Measurements from ENCODE around the gene DAB2.

The DAB2 gene

DNA sequence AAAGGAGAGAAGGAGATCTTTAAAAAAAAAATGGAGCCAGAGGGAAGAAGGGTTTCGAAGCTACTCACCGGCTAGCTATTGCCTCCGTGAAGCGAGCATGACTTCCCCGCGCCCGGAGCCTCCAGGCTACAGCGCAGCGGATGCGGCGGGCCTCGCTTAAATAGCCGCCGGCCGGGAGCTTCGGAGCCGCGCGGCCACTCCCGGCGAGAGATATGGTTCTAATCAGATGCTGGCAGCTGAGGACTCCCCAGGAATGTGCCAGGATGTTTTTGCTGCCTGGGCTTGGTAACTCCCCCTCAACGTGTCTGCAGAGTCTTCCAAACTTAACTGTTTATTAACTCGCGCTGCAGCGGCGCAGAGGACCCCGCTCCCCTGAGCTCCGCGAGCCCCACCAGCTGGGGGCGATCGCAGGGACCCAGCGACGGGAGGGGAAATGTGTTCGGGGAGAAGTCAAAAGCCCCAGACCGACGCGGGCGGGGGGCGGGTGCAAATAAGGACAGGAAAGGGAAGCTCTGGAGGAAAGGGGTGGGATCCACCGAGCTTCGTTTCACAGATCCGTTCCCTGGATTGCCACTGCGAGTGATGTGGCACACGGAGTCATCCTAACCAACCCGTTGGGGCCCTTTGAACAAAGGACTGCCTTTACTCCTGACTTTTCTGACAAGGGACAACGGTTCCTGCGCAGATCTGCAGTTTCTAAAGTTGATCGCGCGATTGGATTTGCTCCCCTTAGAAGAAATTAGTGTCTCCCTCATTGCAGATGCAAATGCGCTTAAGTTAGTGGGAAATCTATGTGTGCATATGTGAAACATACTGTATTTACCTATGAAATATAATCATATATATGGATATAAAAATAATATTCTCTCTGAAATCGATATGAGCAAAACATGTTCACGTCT lies at the start of gene DAB2:
TSS of gene DAB2 (minus strand) at position 245 of the 902 bp plus-strand sequence. CDS start 30,660 bp downstream, outside the sequence.
- DNase-seq (ENCODE audit: low spot score): peak; percentile 72

DNA sequence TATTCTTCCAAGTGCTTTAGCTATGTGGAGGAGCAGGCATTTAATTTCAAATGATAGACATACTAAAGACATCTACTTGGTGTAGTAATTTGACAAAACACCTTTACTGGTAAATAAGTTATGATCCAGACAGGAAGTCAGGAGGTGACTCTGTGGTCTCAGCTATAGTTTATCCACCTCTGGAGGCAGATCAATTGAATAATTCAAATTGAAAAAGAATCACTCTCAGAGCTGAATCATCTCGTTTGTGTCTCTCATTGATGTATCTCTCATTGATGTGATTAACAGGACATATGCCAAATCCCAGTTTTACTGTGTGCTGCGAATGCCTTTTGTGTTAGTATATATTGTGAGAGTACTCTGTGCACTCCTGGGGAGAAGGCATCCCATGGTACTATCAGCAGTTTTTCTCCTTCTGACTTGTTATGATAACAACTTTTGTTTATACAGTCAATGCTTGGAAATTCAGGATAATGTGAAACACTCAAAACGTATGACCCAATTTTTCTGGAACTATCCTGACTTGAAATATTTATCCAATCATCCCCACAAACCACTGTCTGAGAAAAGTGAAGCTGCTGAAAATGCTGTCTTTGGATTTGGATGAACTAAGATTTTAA lies 48.5 kb upstream of the DAB2 start:
- no peak for DNase-seq (ENCODE audit: low spot score)

DNA sequence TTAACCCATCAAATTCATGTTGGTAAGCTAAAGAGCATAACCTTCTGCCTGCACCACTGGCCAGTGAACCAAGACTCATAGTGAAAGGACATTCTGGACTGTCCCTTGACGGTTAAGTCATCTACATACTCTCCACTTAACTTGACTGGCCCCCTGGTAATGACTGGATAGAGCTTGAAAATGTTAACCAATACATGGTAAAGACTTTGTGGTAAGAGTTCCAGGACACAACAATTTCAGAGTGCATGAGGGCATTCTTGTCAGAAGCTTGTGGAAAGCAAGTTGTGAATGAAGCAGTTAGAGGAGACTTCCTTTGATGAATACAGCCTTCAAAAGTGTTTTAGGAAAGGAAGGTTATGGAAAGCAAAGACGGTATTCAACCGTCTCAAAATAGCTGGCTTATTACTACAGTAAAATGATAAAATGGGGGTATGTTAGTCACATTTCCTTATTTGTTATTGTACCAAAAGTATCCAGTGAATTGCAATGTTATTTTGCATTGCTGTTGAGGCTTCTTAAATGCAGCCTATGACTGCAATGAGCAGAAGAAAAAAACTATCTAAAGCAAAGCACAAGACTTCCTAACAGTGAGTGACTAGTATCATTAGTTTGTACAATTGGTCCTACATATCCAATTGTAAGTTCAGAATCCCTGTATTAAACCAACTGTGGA lies 47.2 kb upstream of the DAB2 start:
- DNase-seq (ENCODE audit: low spot score): no peak

DNA sequence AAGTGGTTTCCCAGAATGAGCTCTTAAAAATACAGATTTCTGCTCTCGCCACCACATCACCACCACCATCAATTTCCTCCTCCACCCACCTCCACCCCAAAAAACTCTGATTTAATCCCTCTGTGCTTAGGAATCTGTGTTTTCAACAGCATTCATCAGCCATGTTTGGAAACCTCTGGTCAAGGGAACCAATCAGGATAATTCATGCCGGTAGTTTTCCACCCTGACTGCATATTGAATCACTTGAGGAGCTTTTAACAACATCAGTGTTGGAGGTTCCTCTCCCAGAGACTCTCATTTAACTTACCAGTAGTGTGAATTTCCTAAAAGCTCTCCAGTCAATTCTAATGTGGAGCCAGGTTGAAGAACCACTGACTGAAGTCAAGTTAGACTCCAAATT lies 46.0 kb upstream of the DAB2 start:
- DNase-seq (ENCODE audit: low spot score): no peak

DNA sequence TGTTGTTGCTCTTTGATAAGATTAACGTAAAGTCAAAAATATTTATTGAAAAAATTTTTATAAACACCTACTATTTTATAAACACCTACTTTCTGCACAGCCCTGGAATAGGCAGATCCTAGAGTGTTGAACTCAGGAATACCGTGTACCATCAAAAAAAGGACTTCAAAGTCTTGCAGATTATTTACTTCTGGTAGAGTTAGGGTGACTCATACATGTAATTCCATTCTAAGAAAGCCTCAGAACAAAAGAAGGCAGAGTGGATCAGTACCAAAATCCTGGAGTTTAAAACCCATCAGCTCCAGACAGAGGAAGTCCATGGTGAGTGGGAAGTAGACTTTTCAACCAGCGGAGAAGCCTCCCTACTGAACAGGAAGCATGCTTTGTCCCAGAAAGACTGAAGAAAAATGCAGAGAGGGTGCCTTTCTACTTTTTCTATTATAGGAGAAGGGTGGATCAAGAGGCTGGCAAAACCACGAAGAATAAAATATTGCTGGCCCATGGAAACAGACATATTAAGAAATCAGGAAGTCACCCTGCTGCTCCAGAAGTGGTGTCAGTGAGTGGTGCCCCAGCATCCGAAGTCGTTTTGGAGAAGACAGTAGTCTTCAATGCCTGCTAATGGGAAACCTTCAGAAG lies 45.1 kb upstream of the DAB2 start:
- DNase-seq (ENCODE audit: low spot score): no peak

DNA sequence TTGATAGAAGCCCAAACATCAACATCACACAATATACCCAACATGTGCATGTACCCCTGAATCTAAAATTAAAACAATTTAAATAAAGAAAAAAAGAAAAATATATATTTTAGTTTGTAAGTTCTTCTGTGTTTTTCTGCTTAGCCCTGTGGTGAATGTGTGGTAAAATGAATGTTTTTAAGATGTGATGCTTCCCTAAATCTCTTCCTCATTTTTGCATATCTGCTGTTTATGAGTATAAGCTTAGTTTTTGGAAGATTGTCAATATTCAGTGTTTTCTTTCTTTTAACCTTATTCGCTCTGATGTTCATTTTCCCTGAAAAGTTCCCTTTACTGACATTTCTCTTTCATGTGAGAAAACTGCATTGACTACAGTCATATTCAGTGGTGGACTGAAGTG lies 44.4 kb upstream of the DAB2 start:
- DNase-seq (ENCODE audit: low spot score): no peak

DNA sequence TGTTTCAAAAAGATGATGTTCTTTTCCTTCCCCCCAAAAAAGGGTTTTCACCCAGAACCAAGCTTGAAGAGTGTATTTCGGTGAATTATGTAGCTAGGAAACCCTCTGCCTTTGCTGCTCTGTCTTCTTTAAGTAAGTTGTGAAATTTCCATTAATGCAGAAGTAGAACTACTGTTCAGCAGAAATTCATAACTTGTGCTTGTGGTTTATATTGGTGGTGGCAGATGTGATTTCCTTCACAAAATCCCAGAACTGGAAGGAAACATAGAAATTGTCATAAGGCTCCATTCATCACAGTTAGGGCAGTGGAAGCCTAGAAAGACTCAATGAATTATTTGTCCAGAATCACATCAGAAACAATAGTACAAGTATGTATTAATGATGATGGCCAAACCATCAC lies 42.1 kb upstream of the DAB2 start:
- DNase-seq (ENCODE audit: low spot score): no peak

DNA sequence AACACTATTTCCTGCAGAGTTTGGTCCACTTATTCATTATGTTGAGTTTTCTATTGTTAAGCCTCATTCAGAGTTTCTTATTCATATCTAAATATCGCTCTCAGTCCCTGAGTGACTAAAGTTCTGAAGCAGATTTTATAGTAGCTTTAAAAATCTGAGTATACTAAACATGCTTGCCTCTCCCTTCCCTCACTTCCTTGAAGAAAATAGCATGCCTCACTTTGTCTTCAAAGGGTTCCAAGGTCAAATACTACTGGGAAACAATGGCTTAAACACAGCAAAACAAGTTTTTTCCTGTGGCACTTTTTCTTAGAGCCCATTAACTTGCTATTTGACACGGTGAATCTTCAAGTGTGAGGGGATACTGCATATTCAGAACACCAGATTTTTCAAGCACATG lies 41.1 kb upstream of the DAB2 start:
- no peak for DNase-seq (ENCODE audit: low spot score)

DNA sequence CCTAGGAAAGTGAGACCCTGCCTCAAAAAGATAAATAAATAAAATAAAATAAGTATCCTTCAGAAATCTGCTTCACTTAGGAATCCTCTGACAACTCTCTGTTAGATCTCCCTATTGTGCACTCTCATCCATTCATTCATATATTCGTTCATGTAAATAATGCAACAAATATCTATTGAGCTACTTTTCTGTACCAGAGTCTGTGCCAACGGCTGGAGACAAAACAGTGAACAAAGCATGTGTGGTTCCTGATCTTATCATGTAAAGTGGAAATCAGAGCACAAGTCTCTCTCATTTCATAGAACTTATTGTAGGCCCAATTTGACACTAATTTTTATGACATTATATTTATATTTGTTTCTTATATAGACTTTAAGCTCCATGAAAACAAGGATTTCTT lies 40.3 kb upstream of the DAB2 start:
- no peak for DNase-seq (ENCODE audit: low spot score)

DNA sequence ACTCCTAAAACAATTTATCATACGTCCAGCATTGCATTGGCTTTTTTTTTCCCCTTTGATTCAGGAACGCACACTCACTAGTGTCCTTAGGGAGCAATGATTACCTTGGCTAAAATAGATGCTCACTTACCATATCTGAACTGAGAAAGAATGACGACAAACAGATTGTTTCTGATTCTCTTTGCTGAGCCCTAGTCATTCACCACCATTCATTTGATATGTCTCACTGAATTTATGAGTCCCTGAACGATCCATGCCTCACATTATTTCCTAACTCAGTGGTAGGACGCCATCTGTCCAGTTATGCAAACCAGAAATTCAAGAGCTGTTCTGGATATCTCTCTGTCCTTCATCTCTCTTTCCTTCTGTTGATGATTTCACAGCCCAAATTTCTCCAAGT lies 39.3 kb upstream of the DAB2 start:
- DNase-seq (ENCODE audit: low spot score): peak; percentile 47

DNA sequence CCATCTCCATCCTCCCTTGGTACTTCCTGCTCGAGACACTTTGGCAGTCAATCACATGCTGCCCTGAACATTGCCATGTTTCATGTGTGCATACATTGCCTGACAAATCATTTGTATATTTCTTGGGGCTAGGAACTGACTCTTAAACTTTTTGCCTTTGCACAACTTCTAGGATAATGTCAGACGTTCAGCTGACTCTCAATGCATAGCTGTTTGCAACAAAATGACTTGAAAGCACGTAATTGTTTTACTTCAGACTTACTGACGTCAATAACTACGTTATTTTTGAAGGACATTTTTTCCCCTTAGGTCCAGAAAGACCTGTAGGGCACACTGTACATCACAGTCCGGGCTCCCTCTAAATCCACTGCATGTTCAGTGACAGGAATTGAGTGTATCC lies 37.4 kb upstream of the DAB2 start:
- no peak for DNase-seq (ENCODE audit: low spot score)

DNA sequence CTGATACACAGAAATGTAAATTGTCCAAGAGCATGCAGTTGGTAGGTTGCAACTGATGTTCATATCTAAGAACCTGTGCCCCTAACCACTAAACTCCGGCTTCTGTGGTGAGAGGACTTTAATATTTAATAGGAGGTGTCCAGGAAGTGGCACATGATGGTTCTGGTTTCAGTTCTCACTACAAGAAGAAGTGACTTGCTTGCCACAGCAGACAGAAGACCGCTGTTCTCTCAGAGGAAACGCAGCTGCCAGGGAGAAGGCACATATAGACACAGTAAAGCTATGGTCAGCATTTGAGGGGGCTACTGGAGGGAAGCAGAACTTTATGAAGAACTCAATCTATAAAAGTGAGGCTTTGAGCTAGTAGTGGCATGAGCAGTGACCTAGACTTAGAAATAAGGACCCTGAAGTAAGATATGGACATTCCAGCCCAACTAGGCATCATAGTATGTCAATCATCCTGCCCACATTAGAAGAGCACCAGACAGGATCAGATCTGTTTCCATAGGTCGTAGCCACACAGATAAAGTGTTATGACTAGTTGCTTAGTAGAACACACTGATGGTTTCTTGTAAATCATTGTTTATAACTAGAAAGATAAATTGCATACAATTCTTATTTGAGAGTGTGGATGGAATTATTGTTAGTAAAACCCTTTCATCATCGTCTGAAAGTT lies 36.4 kb upstream of the DAB2 start:
- DNase-seq (ENCODE audit: low spot score): peak; percentile 74

DNA sequence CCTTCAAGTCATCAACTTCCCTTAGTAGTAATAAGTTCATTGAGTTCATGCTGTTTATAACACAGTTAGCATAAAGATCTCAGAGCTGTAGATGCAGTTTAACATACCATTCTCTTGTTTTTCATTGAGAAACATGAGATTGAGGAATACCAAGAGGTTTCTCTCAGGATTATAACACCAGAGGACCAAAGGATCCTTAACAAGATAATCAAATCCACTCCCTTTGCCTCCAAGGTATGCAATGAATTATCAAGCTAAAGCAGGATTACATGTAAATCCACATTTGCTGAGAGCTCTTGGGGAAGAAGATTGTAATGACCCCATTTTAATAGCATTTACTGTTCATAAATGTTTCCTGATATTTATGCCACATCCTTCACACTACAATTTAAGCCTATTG lies 35.1 kb upstream of the DAB2 start:
- DNase-seq (ENCODE audit: low spot score): no peak

DNA sequence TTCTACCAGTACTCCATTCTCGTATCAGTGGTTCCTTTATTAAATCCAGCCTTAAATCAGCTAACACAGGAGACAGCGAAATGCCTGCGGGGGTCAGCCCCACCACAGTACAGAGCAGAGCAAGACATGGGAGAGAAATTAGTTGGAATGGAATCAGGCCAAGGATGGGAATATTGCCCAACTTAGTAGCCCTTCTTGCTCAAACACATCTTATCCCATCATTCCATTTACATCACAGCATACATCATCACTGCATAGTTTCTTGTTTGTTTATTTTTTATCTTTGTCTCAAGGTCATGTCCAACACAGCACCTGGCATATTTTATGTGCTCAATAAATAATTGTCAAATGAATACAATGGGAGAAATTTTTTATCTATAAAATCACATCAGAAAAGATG lies 34.3 kb upstream of the DAB2 start:
- DNase-seq (ENCODE audit: low spot score): no peak

DNA sequence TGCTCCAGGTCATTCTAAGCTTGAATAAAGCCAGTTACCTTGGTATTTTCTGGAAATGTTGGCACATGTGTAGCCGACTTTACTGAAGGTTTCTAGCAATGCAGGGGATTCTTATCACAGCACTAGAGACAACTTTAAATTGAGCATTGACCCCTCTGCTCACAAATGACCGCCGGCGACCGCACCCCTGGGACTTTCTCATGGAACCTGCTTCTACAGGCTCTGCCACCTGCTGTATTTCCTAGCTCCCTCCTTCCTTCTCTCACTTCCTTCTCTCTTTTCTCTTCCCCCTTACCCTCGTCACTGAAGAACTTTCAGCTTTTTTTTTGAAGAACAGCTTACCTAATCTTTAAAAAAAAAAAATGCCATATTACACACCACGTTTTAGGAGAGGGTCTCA lies 30.9 kb upstream of the DAB2 start:
- no peak for DNase-seq (ENCODE audit: low spot score)

DNA sequence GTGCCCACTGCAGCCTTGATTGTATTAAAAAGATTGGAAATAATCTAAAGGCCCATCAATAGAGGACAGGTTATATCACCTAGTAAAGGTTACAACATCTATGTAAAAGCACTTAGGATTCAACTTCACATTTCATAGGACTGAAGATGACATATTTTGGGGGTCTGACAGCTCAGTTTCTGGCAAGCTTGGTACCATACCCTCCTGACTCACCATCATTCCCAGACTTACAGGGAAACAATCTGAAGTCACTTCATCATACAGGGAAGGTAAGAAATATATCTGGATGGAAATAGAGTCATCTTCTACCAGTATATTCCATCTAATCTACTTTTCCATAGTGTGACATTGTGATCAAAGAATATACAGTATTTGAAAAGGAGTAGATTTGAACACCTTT lies 28.8 kb upstream of the DAB2 start:
- DNase-seq (ENCODE audit: low spot score): no peak

DNA sequence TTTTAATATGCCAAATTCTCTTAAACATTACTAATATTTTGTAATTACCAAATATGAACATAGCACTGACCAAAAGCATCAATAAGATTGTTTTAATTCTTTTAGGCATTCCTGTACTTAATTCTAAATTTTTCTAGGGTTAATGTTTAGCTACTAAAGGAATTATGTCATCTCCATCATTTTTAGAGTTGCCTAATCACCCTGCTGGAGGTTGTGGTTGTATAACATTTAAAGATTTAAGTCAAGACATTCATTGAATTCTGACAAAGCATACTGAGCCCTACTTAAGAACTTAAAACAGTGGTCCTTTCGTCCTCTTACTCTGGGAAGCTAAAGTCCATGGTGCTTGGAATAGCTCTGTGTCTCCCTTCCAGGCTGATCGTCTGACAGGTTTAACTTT lies 28.1 kb upstream of the DAB2 start:
- no peak for DNase-seq (ENCODE audit: low spot score)

DNA sequence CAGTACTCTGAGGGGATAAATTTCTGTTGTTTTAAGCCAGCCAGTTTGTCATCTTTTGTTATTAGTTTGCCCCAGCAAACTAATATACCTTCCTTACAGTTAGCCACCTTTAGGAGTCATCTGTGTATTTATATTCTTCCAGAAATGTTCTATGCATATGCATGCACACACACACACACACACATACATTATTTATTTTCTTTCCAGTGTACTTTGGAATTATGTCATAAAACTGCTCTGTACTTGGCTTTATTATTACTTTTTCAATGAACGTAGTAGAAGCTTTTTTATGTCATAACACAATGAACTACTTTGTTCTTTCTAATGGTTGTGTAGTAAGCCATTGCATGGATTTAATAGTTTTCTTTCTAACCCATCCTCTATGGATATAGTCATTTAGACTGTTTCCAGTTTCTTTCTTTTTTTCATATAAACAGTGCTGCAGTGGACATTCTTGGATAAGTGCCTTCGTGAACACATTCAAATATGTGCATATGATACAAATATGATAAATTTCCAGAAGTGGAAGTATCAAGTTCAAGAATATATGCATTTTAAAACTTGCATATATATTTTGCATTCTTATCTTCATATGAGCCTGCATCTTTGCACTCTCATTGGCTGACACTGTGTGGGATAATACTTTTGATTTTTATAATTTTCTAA lies 26.6 kb upstream of the DAB2 start:
- no peak for DNase-seq (ENCODE audit: low spot score)

DNA sequence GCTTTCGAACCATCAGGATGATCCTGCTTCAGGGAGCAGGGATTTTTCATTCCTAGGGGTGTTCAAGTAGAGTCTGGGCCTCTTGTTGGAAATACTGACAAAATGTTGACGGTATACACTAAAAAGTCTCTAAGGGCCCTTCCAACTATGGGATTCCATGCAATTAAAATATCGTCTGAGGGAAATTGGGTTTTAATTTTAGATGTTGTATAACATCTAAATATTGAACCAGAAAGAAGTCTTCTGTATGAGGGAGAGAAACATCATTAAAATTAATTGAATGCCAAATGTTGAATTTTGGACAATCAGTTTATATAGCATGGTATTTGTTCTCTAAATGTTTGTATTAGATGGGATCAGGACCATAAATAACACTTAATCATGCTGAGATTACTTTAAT lies 25.7 kb upstream of the DAB2 start:
- no peak for DNase-seq (ENCODE audit: low spot score)

DNA sequence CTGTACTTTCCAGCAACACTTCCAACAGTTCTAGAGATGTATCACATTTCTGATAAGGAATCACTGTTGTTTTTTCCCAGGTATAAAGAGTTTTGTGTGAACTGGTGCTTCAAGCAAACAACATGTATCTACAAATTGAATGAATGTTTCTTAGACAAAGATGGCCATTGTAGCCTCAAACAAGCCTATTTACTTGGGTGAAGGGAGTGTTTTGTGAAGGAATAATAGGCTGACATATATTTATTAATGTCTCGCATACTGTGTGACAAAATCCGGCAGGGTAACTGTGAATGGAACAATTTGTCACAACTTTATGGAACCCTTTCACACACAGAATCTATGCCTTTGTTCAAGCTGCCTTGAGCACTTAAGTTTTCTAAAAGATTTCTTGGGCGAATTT lies 24.8 kb upstream of the DAB2 start:
- no peak for DNase-seq (ENCODE audit: low spot score)

DNA sequence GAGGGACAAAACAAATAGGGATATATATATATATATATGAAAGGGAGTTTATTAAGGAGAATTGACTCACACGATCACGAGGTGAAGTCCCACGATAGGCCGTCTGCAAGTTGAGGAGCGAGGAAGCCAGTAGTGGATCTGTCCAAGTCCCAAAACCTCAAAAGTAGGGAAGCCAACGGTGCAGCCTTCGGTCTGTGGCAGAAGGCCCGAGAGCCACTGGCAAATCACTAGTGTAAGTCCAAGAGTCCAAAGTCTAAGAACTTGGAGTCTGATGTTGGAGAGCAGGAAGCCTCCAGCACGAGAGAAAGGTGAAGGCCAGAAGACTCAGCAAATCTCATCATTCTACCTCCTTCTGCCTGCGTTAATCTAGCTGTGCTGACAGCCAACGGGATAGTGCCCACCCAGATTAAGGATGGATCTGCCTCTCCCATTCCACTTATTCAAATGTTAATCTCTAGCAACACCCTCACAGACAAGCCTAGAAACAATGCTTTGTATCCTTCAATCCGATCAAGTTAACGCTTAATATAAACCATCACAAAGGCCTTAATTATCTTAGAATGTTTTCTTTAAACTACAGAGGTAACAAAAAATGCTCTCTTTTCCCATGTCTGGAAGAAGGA lies 23.8 kb upstream of the DAB2 start:
- DNase-seq (ENCODE audit: low spot score): no peak
